Stimulated activated CD8-positive, alpha-beta memory T cell treated with anti-CD3 and anti-CD28 coated beads, Interleukin-15, amount 100 ng/mL, for 24 hours (primary cell): Measurements from ENCODE around the gene SRSF1.
"Not testable (repeated sequence)": the region's sequence is repeated elsewhere in the genome, so short reads cannot be mapped to it uniquely, and the experiment has no call there.

Experiments used
- DNase-seq: peaks from one replicate; pipeline ENCODE4 v3.0.0-alpha.2; 2020; ENCODE audit warnings: low read depth

Gene SRSF1

DNA sequence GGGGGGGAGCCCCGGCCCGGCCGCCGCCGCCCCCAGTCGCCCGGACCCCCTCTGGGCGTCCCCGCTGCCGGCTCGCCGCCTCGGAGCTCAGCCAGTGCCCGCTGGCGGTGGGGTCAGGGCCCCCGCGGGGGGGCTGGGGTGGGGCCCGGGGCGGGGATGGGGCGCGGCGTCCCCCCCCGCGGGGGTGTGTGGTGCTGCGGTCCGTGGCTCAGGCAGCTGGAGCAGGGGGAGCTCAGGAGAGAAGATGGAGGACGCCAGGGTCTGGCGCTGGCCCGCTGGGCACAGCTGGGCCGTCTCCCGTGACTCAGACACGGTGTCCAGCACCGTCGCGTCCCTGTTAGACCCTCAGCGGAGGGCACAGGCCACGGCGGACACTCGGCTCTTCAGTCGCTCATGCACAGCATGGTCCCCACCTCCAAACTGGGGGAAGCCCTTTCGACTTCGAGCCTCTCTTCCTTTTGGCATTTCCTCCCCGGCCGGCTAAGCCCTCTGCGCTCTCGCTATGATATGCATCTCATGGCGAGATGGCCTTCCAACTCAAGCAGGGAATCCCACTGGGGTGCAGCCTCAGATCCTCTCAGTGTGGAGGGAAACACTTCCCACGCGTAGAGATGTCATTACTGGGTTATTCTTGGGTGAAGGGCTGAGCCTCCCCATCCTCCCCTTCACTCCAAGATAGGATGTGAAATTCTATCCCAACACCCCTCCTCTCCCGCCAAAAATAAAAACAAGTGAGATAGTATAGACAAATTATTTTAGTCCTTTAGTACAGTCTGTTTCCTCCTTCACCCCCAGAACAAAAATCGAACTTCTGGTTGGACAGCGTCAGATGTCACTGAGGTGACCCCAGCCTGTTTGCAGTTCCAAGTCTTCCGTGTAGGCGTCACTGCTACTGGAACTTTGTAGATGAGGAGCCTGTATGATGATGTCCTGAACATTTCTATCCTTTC, 18.5 kb downstream of the SRSF1 start:
- DNase-seq, result peak; percentile 37

DNA sequence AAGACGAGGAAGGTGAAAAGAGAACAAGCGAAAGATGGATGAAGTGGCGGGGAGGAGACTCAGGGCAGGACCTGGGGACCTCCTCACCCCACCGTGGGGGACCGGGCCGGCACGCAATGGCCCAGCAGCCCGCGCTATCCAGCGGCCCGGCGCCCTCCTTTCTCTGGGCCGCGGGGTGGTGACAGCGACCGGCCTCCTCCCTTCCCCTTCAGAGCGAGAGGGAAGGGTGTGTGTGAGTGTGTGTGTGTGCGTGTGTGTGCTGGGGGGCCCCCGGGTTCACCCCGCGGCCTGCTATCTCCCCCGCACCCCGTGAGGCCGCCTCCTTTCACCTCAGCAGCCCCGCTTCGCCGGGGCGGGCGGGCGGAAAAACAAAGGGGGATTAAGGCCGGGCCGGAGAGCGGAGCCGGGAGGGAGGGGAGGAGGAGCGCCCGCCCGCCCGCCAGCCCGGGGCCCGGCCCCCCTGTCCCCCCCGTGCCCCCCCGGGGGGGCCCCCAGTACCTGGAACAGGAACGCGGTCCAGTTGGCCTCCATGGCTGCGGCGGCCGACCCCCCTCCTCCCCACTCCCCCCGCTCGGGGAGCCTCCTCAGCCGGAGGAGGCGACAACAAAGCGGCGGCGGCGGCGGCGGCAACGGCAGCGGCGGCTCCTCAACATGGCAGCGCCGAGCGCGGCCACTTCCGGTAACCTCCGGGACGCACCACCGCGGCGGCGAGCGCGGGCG, 19.3 kb downstream of the SRSF1 start, which contains the start of gene VEZF1:
TSS of gene VEZF1 (minus strand) at position 674 of the 720 bp plus-strand sequence. CDS start at position 531, 143 bp downstream.
- peak; percentile 56 for DNase-seq

DNA sequence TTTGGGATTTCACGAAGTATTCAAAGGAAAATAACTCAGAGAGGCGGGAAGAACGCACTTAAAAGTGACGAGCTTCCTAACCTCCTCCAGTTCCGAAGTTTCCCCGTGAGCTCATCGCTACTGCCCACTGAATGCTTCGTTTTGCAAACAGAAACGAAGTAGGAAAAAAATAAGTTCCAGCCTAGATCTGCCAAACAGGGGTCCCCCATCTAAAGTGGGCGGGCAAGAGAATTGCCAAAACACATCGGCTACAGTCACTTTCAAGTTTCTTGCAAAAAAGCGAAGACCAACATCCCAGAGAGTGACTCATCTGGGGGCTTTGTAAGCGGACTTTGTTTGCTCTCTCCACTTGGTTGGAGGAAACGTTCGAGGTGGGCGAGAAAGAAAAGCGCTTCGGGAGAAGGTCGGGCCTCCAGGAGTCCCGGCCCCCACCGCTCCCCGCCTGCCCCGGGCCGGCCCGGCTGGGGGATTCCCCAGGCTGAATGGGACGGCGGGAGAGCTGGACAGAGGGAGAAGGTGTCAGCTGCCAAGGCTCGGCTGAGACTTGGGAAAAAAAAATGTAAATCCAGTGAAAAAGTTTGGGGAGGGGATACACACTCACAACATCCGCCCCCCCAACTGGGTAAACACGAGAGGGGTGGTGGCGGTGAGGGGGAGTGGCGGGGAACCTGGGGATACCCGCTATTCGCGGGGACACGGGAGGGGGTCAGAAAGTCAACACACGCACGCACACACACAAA, 20.0 kb downstream of the SRSF1 start:
- DNase-seq, result no peak

DNA sequence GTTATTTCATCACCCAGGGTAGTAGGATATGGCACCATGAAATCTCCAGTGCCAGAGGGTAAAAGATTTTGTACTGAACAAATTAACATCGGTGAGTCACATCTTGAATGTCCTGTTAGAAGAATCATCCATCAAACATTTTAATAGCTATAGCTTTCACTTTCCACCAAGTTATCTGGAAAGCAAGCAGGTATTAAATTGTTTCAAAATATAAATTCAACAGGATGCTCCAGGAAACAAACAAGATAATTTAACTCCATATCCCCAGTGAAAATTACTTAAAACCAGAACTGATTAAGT, 21.4 kb downstream of the SRSF1 start:
- no peak for DNase-seq

DNA sequence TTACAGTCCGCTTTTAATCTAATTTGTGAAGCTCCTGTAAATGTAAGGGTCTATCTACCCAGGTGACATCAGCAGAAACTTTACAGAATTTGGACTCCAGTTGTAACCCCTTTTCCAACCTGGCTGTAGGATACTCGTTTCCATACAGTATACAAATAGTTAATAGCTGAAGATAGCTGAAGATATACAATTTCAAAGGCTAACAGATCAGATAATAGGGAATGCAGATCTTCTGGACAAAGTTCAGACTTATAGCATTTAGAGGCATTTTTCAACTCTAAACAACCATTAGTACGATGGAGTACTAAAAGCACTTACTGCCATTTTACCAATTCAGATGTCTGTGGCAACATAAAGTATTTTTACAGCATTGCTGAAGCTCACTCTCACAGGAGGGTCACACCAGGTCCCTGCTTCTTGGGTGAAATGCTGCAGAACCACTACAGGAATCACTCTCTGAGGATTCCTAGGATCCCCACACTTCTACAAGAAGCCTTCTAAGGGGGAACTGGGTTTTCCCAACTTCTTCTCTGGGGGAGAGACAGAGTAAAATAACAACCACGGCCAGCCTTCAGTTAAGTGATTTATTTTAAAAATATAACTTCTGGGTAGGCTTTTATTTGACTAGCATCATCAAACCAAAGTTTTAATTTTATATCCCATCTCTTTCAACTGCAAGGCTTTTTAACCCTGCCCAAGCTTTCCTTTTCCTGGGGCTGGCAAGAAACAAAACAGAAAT, 21.9 kb downstream of the SRSF1 start:
- DNase-seq, result no peak

DNA sequence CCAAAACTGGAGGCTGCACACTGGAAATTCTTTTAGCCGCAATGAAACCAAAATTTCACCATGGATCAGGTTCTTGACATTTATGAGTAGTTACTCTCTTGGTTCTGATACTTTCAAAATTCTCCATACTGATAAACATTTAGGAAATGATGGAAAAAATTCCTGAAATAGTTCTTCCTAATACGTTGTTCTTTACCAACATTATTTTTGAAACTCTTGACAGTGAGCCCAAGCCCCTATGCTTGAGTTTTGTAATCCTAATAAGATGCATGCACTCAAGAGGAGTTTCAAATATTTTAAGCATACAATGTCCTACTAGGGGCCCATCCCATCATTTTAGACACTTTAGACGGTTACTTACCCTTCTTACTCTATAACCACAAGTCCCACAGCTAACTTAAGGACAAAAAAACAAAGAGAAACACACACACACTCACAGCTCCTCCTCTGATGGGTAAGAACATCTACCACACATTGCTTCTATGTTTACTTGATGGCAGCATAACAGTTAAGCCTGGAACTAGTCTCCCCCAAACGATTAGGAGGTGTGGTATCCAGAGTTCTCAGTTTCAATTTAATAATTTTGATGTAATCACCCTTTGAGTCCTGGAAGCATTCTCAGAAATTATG, 22.7 kb downstream of the SRSF1 start:
- no peak for DNase-seq

DNA sequence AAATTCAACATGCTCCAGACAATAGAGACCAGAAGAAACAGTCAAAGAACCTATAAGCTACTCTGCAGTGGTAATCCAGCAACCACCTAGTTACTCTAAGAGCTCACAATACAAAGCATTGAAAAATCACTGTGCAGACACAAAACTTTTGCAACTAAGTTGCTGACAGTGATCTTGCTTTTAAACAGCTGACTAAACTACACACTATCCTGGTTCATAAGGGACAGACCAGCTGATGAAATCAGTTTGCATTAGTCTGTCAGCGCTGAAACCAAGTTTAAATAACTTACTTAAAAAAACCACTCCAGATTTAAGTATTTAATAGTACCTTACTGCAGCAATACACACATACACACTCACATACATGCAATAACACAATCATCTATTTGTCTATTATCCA, 23.6 kb downstream of the SRSF1 start:
- no peak for DNase-seq

DNA sequence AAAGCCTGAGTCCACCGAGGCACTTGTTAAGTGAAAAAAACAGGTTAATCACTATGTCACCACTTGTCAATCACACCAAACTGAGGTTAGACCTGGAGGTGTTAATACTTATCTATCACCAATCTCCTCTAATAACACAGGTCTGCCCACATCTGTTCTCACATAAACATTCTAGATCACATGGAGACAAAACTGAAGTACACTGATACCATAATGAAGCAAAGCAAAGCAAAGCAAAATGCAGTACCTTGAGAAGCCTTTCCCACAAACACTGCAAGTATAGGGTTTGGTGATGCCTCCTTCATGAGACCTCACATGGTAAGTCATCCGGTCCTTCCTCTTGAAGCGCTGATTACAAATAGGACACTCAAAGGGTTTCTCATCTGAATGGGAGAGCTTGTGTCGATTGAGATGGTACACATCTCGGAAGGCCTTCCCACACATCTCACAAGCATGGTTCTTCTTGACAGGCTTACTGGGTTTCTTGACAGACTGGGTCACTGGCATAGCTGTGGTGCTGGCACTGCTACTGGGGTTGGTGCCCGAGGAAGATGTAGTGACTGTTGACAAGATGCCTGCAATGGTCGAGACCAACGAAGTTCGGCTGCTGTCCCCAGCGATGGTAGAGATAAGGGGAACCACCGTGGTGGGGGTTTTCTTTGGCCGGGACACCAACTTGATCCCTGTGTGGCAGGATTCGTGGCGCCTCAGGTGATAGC, 24.4 kb downstream of the SRSF1 start:
- DNase-seq, result no peak

DNA sequence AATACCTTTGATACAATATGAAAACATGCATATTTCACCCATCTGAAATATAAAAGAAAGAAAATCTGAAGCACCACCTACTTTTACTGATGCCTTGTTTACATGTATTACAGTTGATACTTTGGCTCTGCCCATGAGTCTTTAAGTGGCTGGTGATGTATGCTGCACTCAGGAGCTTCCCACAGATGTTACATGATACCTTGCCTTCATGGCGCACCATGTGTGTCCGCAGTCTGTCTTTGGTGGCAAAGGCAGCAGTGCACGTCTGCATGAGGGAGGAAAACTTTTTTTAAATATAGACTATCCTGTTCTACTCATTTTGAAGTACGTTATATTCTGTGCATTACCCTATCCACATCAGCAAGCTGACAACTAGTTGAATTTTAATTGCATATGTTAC, 26.5 kb downstream of the SRSF1 start:
- no peak for DNase-seq

DNA sequence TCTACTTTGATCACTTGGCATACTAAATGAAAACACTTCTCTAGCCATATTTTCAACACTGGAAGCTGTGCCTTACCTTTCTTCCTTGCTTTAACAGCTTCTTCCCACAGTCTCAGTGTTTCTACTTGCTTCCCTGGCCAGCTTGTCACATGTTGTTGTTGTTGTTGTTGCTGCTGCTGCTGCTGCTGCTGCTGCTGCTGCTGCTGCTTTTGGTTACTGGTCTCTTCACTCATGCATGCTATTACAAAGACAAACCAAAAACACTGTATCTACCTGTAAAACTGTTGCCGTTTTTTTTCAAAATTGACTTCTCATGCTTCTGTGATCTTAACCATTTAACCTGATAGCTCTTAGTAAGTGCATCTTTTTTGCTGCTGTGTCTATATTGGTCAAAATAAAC, 28.0 kb downstream of the SRSF1 start:
- DNase-seq, result no peak

DNA sequence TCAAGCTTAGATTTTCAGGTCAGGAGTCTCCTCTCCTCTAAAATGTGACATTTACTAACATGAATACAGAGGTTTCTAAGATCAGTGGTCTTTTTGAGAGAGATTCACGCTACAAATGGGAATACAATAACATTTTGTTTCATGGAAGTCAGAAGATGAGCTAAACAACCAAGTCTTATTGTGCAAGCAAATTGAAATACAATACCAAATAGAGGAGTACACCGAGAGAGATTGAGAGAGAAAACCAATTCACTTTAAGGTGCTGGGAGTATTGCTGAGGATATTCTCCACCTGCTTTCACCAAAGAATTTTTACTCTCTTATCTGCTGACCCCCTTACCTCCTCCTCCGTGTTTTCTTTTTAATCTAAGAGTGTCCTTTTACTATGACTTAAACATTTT, 30.5 kb downstream of the SRSF1 start:
- DNase-seq, result no peak

DNA sequence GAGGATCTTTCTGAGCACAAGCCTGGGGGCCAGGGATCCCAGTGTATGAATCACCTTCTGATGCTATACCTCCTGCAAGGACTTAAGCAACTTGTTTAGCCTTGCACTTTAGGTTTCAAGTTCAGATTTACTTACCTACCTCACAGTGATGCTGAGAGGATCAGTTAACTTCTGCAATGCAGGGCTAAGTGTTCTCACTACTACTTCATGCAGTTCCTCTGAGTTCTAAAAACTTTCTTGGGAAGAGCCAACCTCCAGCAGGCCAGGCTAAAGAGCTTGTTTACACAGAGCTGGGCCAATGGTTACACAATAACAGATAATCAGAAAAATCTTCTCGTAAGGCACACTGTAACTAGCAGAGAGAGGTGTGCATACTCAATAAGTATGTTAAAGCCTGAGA, 32.0 kb downstream of the SRSF1 start:
- no peak for DNase-seq

DNA sequence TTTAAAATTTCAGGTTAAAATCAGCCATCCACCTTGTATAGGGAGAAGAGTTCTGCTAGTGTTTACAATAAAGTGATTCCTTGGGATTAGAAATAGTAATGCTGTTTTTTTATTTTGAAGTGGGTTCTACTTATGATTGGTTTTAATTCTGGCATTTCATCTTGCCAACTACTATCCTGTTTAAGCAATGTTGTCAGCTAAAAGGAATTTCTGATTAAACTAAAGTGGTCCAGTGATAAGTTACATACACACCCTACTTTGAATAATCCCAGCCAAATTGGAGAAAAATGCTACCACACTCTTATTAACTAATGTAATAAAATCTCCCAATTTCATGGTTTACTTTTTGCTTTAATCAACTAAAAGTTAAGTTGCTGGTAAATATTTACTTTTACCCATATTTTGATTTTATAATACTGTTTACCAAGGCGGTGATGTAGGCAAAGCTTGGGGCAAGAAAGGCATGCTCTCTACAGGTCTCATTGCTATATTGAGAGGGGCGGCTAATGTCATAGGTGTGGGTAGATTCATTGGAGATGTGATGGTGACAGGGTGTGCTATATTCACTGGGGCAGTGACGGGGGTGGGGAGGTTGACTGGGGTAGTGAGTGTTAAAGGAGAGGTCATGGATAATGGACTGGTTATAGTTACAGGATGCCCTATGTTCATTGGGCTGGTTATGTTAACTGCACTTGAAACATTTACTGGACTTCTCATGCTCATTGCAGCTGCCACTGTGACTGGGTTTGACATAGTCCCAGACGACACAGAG, 32.8 kb downstream of the SRSF1 start:
- DNase-seq, result not testable (repeated sequence)

DNA sequence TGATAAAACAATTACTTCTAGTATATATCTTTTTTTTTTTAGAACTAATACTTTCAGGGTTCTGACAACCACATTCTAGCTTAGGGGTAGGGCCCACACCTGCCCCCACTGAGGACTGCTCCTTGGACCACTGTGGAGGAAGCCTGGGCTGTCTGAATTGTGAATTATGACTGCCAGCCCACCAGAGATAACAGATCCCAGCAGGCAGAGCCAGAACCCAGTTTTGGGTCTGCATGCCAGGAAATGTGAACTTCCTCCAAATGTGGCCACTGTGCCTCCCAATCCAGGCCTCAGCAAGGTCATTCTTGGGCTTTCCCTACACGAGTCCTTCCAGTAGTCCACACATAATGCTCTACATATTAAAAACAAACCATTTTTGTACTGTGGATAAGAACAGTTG, 34.9 kb downstream of the SRSF1 start:
- no peak for DNase-seq

DNA sequence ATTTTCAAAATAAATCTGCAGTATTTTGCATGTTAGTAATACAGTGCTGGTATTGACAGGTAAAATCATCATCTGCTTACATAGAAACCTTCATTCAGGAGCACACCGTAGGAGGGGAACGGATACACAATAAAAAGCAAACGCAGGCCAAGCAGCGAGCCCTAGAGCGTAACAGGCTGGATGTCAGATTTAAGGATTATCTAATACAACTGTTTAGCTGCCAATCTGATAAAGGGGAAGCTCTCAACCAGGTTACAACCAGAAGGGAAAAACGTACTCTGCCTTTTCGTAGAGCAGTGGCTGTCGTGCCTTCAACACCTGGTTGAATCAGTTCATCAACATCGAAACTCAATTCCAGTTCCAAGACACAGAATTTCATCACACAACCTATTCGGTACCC, 35.5 kb downstream of the SRSF1 start:
- no peak for DNase-seq

DNA sequence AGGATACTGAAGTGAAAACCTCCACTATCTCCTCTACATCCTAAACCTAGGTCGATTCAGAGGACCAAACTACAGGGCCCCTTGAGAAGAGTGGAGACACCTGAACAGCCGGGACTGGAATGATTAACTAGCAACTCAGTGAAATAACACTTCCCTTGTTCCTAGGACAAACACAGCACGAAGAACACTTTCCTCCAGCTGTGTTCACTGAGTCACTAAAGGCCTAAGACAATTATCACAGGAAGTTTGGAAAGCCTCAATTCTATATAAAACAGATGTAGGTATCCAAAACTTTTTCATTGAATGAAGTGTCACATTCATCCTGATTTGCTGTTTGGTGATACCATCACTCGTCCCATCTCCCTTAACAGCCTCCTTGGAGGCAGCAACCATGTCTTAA, 36.3 kb downstream of the SRSF1 start:
- DNase-seq, result no peak

DNA sequence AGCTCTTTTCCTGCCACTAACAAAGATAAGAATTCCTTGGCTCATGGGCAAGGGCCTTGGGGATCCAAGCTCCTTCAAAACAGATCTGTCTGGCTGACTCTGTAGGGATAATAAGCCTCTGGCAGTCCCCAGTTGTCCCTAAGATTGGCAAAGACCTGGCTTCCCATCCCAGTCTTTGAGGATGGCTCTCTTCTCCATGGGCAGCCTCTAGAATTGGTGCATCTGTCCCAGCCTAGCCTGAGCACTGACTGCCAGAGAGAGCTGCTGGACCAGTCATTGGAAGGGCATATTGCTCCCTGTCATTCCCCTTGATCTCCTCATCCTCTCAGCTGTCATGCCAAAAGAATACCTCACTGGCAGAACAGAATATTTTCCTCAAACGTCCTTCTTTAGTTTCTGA, 38.6 kb downstream of the SRSF1 start:
- no peak for DNase-seq

DNA sequence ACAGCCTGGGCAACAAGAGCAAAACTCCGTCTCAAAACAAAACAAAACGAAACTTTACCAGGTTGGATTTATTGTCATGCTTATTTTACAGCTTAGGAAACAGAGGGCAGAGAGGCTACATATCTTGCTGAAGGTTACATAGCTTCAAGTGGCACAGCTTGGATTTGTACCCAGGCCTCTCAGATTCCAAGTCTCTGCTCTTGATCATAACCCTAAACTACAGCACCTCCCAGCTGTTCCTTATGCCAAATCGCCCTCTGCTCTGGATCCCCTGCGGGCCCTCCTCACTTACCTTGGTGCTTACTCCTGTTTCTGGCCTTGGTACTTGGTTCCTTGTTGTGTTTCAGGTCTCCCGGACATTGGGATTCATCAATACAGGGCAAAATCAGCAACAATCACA, 40.2 kb downstream of the SRSF1 start:
- DNase-seq, result no peak

DNA sequence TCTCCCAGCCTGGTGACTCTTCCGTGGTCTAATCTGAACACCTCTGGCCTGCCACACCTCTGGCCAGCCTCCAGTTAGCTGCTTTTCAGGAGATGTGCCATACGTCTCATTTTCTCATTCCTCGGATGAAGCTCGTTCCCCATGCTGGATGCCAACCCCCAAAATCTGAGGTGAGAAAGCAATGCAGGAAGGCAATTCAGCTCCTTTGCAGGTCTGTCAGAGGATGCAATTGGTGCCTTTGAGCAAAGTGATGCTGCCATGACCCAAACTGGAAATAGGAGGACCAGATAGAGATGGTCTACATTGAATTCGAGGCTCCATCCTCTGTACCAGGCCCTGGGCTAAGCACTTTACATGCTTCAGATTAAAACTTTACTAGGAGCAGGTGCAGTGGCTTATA, 40.8 kb downstream of the SRSF1 start:
- no peak for DNase-seq

DNA sequence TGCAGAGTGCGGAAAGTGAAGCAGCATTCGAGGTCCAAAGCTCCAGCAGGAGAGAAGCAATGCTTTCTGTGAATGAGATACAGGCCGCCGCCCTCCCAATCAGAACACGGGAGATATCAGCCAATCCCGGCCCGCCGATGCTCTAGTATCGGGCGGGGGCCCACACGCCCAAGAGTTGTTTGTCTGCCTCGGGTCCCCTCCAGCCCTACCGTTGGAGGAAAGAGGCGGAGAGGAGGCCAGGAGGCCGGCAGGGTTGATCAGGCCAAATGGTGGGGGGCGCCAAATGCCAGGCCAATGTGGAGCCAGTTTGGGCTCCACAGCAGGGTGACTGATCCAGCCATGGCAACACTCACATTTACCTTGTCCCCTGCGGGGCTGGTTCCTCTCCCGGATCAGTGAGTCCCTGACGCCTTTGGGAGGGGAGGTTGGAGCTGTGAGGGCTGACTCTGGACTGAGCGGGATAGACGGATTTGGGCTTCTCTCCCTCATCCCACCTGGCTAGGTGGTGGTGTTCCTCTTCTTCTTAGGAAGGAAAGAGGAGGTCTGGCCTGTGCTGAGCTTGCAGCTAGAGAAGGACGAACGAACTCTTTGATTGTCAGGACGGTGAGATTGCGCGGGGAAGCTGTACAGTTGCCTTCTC, 41.4 kb downstream of the SRSF1 start:
- no peak for DNase-seq
